GM08714 (cell line): ENCODE measurements around the gene DNAJA4.

Source experiments
- H3K4me3 ChIP-seq: fragments of 200-500 bp; sonication (Bioruptor generic); 2 replicates; pipeline ENCODE4 v1.5.1; 2014; ENCODE audit warnings: mild to moderate bottlenecking, low read length, inconsistent platforms
- ZNF274 ChIP-seq: IDR thresholded peaks from 2 replicates; pipeline ENCODE4 v1.6.1; 2012; ENCODE audit warnings: mild to moderate bottlenecking, low read depth, low read length

The DNAJA4 gene

DNA sequence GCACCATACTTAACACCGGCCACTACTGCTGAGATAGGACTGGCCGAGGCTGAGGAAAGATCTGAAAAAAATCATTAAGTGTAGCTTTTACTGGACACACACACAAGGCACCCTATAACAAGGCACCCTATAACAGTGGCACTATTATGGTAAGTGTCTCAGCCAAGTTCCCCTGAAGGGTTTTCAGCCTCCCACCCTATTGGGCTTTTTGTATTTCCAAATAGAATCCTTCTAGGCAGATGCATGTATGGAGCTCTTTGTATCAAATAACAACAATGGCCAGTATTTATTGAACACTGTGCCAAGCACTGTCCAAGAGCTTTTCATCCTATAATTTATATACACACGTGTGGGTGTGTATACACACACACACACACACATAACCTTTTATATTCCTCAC is 6.7 kb upstream of the DNAJA4 start:
- H3K4me3 ChIP-seq: no peak overlapping the region
- no peak for TF ChIP-seq ZNF274

DNA sequence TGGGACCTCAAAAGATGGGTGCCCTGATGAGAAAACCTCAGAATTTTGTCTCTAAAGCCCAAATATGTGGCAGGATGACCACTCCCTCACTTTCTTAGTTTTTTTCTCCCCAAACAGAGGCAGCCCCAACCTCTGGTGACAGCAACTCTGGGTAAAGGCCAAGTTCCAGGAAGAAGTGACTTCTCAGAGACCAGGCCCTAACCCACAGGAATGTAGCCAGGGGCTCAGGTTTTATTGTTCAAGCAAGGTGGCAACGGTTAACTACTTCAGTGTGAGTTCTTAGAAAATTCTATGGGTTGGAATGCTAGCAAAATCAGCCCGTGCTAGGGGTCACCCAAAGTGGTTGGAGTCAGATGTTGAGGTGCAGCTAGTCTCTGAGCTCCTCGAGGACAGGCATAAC is 5.1 kb upstream of the DNAJA4 start:
- TF ChIP-seq ZNF274: no peak
- H3K4me3 ChIP-seq: no peak overlapping the region

DNA sequence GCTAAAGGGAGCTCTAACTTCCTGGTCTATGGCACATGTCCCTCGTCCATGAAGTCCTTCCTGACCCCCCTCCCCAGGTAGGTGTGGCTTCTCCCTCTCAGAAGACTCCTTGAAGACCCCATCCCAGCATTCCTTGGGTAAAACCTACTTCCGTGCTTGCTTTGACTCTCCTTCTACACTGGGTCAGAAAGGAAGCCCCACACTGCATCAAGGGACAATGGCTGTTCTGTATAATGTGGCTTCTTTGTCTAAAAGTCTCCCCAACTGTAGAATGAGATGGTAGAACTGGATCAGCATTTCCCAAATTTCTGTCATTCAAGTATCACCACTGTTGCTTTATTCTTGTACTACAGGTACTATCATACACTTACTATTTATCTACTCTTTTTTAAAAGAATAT is 3.9 kb upstream of the DNAJA4 start:
- H3K4me3 ChIP-seq: no peak overlapping the region
- no peak for TF ChIP-seq ZNF274

DNA sequence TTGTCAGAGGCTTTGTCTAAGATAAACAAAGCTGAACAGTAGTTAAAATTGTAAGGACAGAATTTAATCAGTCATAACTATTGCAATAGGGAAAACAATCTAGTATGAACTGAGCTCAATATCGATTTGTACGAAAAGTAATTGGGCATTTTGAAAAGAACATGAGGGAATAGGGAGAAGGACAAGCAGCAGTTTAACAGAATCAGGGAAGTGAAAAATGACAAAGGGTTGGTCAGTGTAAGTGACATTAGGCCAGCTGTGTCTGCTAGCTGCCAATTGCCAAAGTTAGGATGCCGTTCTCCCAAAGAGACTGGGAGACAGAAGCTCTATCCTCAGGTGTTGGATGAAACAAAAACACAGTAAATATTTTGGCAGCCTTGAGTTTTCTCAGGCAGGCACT is 3.3 kb upstream of the DNAJA4 start:
- TF ChIP-seq ZNF274: no peak
- H3K4me3 ChIP-seq: no peak overlapping the region

DNA sequence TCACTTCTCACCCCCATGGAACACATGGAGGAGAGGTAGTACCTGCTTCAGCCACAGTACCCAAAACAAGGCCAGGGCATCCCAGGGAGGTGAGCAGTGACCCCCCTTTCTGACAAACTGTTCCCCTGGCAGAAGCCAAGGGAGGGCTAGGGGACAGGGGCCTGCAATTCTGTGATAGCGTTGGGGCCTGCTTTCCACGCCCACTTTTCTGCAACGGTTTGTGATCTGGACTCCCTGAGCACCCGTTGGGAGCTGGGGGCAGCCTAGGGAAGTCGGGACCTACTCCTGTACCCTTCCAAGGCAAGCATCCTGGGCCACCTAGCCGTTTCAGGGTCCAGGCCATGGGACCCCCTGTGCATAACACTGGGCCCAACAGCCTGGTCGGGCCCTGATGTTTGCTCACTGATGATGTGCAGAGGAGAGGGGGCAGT is 996 bp upstream of the DNAJA4 start:
- TF ChIP-seq ZNF274: no peak
- no peak overlapping the region for H3K4me3 ChIP-seq

DNA sequence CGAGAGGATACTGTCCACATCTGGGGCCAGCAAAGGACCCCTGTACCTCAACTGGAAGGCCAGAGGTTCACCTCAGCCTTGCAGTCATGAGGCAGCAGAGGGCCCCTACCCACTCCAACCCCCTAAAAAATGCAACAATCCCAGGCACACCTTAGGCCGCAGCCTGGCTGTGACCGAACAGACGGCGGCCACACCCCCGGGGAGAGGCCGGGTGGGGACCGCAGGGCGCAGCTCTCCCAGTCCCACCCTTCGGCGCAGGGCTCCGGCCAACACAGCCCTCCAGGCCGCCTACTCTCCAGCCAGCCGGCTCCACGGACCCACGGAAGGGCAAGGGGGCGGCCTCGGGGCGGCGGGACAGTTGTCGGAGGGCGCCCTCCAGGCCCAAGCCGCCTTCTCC is 457 bp upstream of the DNAJA4 start:
- peak overlapping the region; percentile 47; the same call in 1 of the 2 replicates for H3K4me3 ChIP-seq
- no peak for TF ChIP-seq ZNF274

DNA sequence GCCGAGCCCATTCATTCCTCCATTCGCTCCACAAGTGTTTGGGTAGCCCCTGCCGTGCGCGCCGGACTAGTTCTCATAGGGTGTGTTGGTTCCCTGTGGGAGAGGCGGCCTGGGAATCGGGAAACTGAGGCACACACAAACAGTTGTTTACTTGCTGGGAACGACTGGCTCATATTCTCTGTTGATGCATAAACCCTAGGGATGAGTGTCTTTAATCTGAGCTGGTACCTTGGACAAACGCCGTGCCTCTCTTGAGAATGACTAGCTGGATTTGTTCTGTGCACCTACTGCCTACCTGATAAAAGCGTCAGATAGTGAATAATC is 737 bp downstream of the DNAJA4 start:
- TF ChIP-seq ZNF274: no peak
- peak overlapping the region; percentile 63; the same call in 1 of the 2 replicates for H3K4me3 ChIP-seq

DNA sequence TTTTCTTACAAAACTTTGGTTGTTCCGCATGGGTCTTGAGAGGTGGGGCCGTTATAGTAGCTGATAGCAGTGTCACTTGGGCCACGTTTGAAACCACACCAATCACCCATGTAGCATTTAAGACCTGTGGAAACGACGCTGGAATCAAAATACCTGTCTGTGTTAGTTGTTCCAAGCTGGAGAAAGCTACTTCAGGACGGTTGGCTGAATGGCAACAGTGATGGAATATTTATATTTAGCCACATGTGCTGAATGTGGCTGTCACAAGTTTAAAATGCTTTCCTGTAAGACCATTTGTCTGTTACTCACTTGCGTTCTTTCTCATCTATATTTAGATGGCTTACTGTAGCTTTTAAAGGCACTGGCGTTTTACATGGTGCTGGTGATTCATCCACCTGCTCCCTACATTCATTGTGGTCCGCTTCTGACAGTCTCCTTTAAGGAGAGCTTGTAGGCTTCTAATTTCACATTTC is 1.4 kb downstream of the DNAJA4 start:
- TF ChIP-seq ZNF274: no peak
- H3K4me3 ChIP-seq: no peak overlapping the region

DNA sequence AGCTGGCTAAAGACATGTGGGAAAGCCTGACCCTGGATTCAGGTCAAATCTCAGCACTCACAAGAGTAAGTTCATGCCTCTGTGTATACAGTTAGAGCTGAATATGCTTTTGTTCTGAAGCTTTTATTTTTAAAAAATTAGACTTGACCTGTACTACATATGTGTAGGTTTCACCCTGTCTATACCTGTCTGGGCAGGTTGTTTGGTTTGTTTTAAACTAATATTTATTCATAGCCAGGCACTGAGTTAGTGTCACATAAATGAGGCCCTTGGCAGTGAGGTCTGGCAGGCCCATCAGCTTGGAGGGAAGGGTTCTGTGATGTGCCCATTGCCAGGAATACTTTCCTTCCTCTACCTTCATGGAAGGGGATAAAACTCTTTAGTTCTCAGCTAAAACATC is 1.9 kb downstream of the DNAJA4 start:
- no peak overlapping the region for H3K4me3 ChIP-seq
- no peak for TF ChIP-seq ZNF274

DNA sequence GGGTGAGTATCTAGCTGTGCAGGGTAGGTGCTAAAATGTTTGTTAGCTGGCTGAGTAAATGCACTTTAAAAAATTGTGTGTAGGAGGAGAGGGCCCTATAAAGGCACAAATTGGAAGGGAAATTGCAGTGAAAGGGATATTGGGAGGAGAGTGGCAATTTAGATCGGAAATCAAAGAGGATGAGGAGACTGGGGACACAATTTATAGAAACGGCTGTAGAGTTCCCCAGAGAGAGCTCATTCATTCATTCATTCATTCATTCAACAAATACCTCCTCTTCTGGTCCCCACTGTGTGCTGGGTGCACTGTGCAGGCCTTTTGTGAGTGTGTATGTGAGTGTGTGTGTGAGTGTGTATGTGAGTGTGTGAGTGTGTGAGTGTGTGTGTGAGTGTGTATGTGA is 2.4 kb downstream of the DNAJA4 start:
- no peak for TF ChIP-seq ZNF274

DNA sequence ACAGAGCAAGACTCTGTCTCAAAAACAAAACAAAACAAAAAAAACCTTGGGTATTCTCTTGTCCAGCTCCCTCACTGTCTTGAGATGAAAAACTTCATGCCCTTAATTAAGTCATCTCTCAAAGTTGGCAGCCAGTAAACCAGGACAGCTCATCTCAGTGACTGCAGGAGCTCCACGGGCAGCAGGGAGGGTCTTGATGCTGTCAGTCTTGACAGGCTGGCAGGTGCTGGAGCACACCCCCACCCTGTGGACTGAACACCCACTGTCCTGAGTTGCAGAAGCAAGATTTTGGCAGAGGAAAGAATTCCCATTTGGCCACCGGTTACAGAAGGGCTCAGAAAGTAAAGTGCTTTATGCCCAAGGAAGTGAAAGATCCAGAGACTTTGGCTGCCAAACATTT is 8.0 kb downstream of the DNAJA4 start:
- TF ChIP-seq ZNF274: no peak
- no peak overlapping the region for H3K4me3 ChIP-seq

More for the DNA sequence above, 2.4 kb downstream of the DNAJA4 start:
- H3K4me3 ChIP-seq: no peak overlapping the region

DNA sequence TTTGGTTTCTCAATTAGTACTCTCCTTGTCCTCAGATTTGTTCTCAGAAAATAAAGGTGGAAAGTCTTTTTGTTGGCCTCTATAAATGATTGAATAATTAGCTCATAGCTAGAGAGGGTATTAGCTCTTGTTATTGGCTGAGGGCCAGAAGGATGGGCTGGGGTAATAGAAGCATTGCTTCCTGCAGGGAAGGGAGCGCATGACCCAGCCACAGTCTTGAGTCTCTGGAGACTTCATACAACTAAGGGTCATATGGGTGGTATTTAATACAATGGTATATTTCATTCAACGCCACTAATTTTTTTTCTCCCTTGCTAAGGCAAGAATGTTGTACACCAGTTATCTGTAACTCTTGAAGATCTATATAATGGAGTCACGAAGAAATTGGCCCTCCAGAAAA is 8.4 kb downstream of the DNAJA4 start:
- H3K4me3 ChIP-seq: no peak overlapping the region
- TF ChIP-seq ZNF274: no peak

DNA sequence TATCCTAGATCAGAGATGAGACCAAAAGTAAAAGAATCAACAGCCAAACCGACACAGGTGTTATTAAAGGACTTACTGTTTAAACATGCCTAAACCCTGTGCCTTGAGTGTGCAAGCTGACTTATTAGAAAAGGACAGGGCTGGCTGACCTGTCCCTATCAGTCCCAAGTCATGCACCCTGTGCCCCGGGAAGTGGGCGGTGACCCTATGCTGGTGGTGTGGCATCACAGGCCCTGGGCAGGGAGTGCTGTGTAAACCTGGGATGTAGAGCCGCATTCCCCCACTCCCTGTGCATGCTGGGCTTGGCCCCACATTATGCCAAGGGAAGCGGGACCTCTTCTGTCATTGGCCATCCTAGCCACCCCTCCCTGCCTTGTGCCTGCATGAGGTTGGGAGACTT is 10.6 kb downstream of the DNAJA4 start:
- no peak for TF ChIP-seq ZNF274
- no peak overlapping the region for H3K4me3 ChIP-seq

DNA sequence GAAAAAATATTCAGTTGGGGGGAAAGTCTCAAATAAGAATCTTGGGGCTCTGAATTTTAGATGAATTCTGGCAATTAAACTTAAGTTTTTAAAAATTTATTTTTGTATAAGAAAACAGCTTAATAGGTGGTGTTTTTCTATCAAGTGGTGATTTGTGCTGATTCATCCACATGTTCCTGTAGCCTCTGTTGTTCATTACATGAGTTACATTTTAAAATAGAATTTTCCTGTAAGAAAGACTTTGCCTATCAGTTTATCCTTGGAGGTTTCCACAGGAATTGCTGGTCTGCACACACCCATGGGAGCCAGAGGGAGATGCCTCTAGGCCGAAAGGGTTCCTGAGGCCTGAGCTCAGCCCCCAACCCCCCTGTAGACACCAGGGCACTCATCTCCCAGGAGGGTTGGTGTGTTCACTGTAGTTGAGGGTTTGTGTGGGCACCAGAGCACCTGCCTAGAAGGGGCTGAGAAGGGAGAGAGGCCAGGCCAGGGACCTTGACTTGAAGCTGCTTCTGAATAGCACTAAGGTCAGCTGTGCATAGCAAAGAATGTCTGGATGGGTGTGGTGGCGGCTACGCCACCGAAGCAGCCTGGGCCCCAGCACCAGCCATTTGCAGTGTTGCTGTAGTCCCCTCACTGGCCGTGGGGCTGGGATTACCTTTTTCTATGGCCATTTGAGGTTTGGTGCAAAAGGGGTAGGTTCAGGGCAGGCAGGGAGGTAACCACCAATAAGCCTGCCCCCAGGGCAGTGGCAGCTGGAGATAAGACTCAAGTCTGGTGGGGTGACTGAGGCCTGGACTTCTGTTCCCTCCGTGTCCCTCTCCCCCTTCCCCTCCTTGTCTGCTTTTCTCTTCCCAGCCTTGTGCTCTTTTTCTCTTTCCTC is 11.9 kb downstream of the DNAJA4 start:
- no peak for TF ChIP-seq ZNF274
- H3K4me3 ChIP-seq: no peak overlapping the region

DNA sequence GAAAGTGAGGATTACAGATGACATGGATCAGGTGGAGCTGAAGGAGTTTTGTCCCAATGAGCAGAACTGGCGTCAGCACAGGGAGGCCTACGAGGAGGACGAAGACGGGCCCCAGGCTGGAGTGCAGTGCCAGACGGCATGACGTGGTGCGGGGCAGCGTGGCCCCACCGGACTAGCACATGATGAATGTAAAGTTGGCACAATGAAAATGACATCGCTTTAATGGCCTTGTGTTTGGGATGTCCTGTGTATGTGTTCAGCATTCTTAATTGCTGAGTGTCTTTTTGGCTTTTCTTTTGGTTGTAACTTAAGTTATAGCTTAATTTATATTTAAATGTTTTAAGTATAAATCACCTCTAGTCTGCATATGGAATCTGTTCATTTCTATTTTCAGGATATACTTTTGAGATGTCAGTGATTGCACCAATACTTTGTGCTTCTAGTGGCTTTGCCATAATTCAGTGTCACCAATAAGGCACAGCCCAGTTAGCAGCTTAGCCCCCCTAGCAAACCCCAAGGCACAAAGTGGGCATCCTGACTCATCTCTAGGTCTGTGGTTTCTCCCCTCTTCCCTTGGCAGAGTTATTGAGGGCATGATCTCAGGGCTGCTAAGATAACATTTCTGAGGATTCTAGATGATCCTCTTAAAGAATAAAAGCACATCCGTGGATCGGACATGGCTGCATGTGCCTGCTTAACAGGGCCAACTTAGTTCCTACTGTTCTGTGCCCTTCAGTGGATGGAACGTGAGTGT is 16.1 kb downstream of the DNAJA4 start:
- H3K4me3 ChIP-seq: no peak overlapping the region

More for the DNA sequence above, 16.1 kb downstream of the DNAJA4 start:
- no peak for TF ChIP-seq ZNF274
